ENCODE data around the gene TMEM263. TPM values are rescaled to one million over a fixed set of nuclear protein-coding genes. Genes with fewer than 3 reads are reported as not detected.

Gene TMEM263
- total and polyA plus RNA-seq, 9 of the 15 experiments (the other 6 are each of a cell fraction or from before 2014, with no cell fraction given): 12.6 to 36.7 (median 24.4) TPM

GRCh38 chr12:106974511-106974910 is 18.8 kb downstream of the TMEM263 start (continued):
- TF ChIP-seq ATF7 (IDR thresholded peaks at IDR 0.05) (no peak), LEF1 (IDR thresholded peaks at IDR 0.05) (no peak; the same call in 1 of the 2 replicates), BHLHE40 (IDR thresholded peaks at IDR 0.05; ENCODE audit: low read length) (peak; percentile 84), SRSF9 (IDR thresholded peaks at IDR 0.05; ENCODE audit: borderline replicate concordance, low read depth, low read length) (no peak), YBX1 (IDR thresholded peaks at IDR 0.05) (no peak), ETV1 (tag; conservative IDR thresholded peaks at IDR 0.05; ENCODE audit: low read depth) (peak; percentile 85), CAMTA2 (CRISPR knock-in tag; conservative IDR thresholded peaks at IDR 0.05) (no peak), ARID3B (CRISPR knock-in tag; IDR thresholded peaks at IDR 0.05; ENCODE audit: borderline replicate concordance) (no peak), ATF6 (CRISPR knock-in tag; IDR thresholded peaks at IDR 0.05) (no peak), PBX2 (CRISPR knock-in tag; IDR thresholded peaks at IDR 0.05; ENCODE audit: low read depth) (no peak), PBX2 (tag; conservative IDR thresholded peaks at IDR 0.05; ENCODE audit: low read depth) (no peak), ZNF174 (CRISPR knock-in tag; IDR thresholded peaks at IDR 0.05) (no peak), ZNF184 (CRISPR knock-in tag; IDR thresholded peaks at IDR 0.05) (no peak), C11orf30 (IDR thresholded peaks at IDR 0.05; ENCODE audit: low read depth) (no peak), SRSF1 (IDR thresholded peaks at IDR 0.05; ENCODE audit: low read depth, low read length) (no peak), SRF (CRISPR knock-in tag; IDR thresholded peaks at IDR 0.05) (peak in 1 of 2 experiments; percentile 86; a peak in 1 of 4 replicates), POLR2AphosphoS2 (IDR thresholded peaks at IDR 0.05; ENCODE audit: low read length) (0 out of 2 replicates have a peak, but pooled peaks have one; percentile 15), GTF2E2 (tag; IDR thresholded peaks at IDR 0.05) (no peak), RAD51 (IDR thresholded peaks at IDR 0.05; ENCODE audit: borderline replicate concordance, low read depth) (peak; percentile 59), TOE1 (IDR thresholded peaks at IDR 0.05; ENCODE audit: borderline replicate concordance) (peak; percentile 49; the same call in 1 of the 2 replicates), TOE1 (CRISPR knock-in tag; IDR thresholded peaks at IDR 0.05; ENCODE audit: borderline replicate concordance, low read depth) (no peak), MEIS2 (IDR thresholded peaks at IDR 0.05; ENCODE audit: partially characterized antibody) (peak; percentile 41), FOXJ3 (CRISPR knock-in tag; IDR thresholded peaks at IDR 0.05) (no peak), ZEB2 (IDR thresholded peaks at IDR 0.05) (no peak), PKNOX1 (IDR thresholded peaks at IDR 0.05) (peak; percentile 74)
